ENCODE results near the gene HIRA.

DNA sequence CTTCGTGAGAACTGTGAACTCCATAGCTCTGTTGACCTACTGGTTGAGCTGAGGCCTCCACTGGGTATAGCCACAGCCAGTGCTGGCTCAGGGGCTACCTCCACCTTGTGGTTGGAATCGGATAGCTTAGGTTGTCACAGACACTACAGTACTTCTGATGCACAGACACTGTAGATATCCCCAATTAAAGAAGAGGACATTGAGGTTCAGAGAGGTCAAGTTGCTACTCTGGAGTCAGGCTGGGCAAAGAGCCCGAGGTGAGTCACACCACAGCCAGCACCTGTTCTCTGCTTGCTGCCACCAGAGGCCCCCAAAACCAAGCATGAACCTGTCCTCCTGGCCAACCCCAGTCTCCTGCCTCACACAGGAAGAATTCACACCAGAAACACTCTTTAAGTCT is 42.0 kb upstream of the HIRA start:
- TF ChIP-seq CTCF (IDR thresholded peaks at IDR 0.05) (no peak), POLR2A (IDR thresholded peaks at IDR 0.05) (no peak)
